ENCODE data around the gene FBXO28. TPM values are rescaled to one million over a fixed set of nuclear protein-coding genes. Genes with fewer than 3 reads are reported as not detected.
A peak's percentile ranks its signal among the peaks of the same experiment; 100 is the strongest.

FBXO28 gene
- total RNA-seq, 1 donor from 2014 or later: 13.7 TPM

DNA sequence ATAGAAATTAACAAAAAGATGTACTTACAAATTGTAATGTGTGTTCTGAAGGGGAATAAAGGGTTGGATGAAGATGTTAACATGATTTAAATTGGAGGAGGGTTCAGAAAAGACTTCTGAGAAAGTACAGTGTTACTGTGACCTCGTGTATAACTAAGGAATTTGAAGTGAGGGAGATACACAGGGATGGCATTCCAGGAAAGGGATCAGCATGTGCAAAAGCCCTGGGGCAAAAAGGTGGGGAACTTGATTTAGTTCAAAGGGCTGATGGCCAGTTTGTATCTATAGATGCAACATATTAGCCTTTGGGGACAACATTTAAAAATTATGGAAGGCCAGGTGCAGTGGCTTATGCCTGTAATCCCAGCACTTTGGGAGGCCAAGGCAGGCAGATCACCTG is 35.8 kb downstream of the FBXO28 start:
- DNase-seq (ENCODE audit: low spot score) (no peak), ATAC-seq (no peak)

DNA sequence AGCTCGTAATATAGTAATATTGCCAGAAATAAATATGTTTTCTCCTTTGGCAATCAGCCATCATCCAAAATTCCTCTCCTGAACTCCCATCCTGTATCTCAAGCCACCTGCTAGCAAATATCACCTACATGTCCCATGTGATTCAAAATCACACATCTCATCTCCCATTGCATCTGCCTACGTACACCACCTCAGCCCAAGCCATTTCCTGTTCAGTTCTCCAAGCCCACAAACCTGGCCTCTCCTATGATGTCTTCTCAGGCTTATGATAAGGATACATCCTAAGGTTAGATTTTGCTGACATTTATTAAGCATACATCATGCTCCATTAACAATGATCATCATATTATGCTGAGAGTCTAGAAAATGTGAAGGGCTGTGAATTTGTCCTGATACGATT is 37.2 kb downstream of the FBXO28 start:
- ATAC-seq (no peak), DNase-seq (ENCODE audit: low spot score) (no peak)

DNA sequence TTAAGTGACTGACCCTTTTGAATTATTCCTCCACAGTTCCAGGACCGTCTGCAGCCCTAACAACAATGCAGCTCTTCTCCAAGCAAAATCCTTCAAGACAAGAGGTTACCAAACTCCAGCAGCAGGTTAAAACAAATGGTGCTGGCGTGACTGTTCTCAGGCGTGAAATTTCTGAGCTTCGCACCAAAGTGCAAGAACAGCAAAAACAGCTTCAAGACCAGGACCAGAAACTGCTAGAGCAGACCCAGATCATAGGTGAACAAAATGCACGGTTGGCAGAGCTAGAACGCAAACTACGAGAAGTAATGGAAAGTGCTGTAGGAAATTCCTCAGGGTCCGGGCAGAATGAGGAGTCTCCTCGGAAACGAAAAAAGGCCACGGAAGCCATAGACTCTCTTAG is 43.4 kb downstream of the FBXO28 start:
- DNase-seq (ENCODE audit: low spot score) (no peak), ATAC-seq (no peak)

DNA sequence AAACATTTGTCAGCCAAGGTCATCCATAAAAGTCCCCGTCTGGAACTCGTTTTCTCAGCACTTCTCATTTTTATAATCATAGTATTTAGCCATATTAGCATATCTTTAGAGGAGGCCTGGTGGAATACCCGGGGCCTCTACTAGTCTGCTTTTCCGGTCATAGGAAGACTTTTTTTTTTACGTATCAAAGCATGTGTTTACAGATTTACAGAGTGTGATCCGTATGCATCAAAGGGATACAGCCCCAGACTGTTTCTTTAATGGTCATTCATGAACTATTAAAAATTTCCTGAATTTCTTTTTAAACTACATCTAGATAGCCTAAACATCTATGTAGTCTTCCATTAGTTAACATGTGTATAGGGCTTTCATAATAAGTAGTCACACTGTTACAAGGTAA is 45.6 kb downstream of the FBXO28 start:
- no peak for ATAC-seq
- no peak for DNase-seq (ENCODE audit: low spot score)

DNA sequence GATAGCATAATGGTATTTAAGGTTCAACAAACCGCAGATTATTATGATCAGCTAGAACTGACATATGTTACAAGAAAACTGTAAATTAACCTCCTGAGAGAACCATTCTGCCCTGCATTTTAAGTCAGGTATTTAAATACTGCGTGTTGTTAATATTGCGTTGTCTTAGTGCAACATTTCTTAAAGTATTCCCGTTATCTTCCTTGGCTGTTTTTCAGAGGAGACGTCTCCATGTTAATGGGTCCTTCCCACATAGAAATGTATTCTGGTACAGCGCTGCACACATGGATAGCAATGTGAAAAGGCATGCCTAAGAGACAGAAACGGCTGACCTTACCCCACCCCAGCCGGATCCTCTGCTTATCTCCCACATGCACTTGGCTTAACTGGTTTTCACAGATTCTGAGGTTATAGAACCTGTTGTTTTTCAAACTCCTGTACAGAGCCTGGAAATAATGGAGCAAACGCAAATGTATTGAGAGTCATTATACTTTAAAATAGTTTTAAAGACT is 46.3 kb downstream of the FBXO28 start:
- no peak for ATAC-seq
- no peak for DNase-seq (ENCODE audit: low spot score)

DNA sequence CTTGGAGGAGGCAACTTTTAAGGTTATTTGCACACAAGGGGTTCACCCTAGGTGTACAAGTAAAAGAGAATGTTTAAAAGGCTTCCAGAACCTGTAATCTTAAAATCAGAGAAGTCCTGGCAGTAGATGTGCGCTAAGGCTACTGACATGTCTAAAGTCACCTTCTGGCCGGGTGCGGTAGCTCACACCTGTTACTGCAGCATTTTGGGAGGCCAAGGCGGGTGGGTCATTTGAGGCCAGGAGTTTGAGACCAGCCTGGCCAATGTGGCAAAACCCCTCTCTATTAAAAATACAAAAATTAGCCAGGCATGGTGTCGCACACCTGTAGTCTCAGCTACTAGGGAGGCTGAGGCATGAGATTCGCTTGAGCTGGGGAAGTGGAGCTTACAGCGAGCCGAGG is 48.9 kb downstream of the FBXO28 start:
- DNase-seq (ENCODE audit: low spot score): no peak
- no peak for ATAC-seq

DNA sequence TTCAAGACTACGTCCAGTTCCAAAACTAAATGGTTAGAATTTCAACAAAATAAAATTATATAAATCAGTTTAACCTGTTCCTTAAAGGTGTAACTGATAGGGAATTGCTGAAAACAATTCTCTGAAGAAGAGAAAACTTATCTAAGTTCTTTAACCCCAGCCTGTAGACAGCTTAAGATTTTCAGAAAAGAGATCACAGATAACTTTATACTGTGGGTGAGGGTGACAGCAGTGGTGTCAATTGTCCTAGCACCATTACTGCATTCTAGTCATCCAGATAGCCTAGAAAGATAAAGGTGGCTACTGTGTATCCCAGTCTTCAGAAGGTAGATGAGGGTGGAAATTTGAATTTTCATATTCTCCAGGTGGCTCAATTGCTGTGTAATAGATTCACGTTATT is 49.4 kb downstream of the FBXO28 start:
- no peak for ATAC-seq
- DNase-seq (ENCODE audit: low spot score): no peak

DNA sequence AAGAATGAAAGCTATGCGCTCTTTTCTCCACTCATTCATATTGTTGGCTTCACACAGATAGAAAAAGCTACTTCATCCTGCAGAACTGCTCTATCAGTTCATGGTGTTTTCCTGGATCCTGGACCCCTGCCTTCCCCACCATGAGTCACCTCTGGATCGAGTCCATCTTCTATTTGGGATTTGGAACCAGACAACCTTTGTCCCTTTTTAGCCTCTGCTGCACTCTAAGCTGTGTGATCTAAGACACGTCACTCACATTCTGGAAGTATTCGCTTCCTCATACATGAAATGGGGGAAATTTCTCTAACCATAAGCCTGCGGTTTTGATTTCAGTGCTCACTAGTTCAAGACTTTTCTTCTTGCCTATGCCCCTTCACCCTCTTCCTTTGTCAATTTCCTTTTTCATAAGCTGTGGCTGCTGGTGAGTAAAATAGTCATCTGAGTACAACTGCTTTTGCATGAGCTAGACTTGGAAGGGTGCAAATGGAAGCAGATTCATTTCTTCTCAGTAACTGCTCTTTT is 55.0 kb downstream of the FBXO28 start:
- no peak for DNase-seq (ENCODE audit: low spot score)
- ATAC-seq: peak; percentile 75

DNA sequence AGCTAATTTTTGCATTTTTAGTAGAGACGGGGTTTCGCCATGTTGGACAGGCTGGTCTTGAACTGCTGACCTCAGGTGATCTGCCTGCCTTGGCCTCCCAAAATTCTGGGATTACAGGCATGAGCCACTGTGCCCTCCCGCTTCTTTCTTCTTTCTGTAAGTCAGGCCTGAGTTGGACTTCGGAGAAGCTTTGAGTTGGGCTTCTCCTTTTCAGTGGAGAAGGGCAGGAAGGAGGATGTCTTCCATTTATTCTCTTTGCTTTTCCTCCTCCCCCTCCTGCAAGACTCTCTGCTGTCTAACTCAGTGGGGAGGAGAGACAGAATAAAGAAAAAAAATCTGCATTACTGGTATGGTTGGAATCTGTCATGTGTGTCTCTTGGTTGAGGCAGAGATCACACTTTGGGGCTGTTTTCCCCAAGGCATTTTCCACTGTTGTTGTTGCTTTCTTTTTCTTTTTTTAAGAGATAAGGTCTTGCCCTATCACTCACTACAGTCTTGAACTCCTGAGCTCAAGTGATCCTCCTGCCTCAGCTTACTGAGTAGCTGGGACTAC is 55.9 kb downstream of the FBXO28 start:
- ATAC-seq: no peak

DNA sequence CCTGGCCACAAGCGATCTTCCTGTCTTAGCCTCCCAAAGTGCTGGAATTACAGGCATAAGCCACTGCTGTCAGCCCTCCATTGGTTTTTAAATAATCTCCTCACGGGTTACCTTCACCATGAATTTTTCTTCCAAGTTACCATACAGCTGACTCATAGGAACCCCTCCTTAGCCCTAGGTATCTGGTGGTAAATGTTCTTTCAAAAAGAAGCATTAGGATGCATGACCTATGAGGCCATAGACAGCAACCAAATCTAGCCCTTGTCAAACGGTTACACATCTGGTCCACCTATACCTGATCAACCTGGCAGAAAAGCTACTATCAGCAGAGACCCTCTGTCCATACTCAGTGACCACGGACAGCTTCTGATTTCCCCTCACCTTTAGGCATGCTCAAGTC is 56.4 kb downstream of the FBXO28 start:
- ATAC-seq: peak; percentile 23

More for the DNA sequence above, 55.9 kb downstream of the FBXO28 start:
- no peak for DNase-seq (ENCODE audit: low spot score)

DNA sequence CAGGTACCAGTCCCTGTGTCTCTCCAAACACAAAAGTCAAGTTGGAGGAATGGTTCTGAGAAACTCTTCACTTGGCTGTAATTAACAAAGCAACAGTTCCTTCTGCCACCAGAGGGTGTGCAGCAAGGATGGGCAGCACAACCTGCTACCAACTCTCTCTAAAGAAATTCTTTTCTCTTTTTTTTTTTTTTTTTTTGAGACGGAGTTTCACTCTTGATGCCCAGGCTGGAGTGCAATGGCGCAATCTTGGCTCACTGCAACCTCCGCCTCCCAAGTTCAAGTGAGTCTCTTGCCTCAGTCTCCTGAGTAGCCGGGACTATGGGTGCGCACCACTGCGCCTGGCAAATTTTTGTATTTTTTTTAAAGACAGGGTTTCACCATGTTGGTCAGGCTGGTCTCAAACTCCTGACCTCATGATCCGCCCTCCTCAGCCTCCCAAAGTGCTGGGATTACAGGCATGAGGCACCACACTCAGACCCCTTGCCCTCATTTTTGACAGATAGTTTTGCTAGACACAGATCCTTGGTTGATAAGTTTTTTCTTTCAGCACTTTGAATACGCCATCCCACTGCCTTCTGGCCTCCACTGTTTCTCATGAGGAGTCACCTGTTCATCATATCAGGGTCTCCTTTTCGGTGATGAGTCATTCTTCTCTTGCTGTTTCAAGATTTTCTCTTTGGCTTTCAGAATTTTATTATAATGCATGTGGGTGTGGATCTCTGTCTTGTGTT is 57.0 kb downstream of the FBXO28 start:
- DNase-seq (ENCODE audit: low spot score) (no peak), ATAC-seq (peak; percentile 76)

More for the DNA sequence above, 56.4 kb downstream of the FBXO28 start:
- DNase-seq (ENCODE audit: low spot score): no peak

DNA sequence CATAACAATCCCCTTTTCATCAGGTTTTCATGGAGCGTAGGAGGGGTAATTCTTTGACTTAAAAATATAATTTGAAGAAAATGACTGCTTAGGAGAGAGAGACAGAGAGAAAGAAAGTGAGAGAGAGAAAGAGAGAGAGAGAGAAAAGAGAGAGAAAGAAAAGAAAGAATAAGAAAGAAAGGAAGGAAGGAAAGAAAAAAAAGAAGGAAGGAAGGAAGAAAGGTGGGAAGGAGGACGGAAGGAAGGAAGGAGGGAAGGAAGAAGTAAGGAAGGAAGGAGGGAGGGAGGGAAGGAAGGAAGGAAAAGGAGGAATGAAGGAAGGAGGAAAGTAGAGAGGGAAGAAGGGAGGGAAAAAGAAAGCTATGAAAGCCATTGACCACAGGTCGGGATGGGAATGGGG is 58.3 kb downstream of the FBXO28 start:
- DNase-seq (ENCODE audit: low spot score) (no peak), ATAC-seq (no peak)

DNA sequence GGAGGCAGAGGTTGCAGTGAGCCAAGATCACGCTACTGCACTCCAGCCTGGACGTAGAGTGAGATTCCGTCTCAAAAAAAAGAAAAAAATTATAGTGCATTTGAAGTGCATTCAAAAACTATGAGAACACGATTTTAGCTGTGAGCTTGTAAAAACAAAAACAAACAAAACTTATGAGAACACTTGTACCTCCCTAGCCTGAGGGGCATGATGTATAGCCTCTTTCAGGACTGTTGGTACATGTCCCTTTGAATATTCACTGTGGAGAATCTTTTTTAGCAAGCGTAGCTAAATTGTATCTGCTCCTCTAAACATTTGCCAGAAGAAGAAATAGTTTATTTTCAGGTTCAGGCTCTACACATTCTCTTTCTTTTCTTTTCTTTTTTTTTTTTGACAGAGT is 59.6 kb downstream of the FBXO28 start:
- DNase-seq (ENCODE audit: low spot score): no peak

DNA sequence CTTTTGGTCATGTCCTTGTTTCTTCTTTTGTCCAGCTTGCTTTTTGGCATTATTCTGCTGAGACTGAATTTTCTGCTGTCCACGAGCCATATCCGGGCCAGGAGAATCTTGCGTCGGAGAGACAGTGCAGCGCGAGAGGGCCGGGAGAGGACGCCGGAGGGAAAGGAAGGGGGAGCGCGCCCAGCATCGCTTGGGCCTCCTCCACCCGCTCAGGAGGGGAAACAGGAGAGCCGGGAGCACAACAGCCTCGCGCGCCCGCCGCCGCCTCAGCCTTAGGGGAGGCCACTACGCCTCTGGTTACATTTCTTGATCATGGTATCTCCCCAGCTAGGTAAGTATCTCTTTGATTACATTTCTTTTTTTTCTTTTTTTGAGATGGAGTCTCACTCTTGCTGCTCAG is 61.7 kb downstream of the FBXO28 start:
- DNase-seq (ENCODE audit: low spot score): peak; percentile 45
- ATAC-seq: peak; percentile 66

More for the DNA sequence above, 59.6 kb downstream of the FBXO28 start:
- ATAC-seq: no peak

DNA sequence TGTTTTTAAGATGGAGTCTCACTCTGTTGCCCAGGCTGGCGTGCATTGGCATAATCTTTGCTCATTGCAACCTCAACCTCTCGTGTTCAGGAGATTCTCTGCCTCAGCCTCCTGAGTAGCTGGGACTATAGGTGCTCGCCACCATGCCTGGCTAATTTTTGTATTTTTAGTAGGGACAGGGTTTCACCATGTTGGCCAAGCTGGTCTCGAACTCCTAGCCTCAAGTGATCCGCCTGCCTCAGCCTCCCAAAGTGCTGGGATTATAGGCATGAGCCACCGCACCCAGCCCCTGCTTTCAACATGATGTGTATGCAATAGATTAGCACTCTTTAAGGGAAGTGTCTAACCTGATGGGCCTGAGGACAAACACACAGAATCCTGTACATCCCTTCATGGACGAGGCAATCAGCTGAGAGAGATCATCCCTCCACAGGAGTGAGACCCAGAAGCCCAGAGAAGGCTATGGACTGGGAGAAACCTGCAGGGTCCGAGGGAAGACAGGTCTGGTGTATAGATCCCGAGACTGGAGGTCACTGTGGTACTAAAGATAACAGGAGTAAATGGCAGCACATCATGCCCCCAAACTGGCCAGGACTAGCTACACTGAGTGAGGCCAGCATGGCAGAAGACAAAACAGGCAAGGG is 63.6 kb downstream of the FBXO28 start:
- peak; percentile 40 for DNase-seq (ENCODE audit: low spot score)
- no peak for ATAC-seq

DNA sequence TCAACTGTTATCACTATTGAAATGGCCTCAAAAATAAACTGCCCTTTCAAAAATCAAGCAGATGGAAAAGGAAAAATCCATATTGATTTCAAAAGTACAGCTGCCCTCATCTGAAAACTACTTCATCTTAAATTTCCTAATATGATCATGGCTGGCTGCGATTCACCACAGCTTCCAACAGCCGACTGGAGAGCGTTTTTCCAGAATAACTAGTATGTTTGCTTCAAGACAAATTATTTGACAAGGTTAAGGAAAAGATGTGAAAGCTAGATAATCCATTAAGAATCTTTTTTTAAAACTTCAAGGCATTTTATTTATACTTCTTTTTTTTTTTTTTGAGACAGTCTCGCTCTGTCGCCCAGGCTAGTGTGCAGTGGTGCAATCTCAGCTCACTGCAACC is 65.0 kb downstream of the FBXO28 start:
- ATAC-seq (no peak), DNase-seq (ENCODE audit: low spot score) (no peak)

DNA sequence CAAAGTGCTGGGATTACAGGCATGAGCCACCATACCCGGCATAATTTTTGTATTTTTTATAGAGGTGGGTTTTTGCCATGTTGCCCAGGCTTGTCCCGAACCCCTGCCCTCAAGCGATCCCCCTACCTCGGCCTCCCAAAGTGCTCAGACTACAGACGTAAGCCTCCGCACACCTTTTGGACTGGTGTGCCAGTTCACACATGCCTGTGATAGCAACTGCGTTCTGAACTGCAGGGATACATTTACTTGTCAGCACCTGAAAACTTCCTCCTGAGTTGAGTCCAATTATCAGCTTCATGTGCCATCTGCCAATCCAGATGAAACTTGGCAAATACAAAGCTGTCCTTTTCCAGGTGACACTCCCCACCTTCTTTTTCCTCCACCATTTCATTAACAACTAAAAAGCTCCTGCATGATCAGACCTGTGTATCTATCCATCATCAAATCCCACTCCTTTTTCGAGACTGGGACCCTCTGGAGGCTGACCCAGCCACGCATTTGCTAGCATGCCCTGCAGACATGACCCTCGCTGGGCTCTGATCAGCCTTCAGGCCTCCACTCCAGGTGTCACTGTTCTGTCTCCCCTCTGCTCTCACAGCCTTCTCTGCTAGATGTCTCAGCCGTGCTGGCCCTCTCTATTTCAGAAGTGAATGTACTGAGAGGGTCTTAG is 67.0 kb downstream of the FBXO28 start:
- no peak for ATAC-seq

DNA sequence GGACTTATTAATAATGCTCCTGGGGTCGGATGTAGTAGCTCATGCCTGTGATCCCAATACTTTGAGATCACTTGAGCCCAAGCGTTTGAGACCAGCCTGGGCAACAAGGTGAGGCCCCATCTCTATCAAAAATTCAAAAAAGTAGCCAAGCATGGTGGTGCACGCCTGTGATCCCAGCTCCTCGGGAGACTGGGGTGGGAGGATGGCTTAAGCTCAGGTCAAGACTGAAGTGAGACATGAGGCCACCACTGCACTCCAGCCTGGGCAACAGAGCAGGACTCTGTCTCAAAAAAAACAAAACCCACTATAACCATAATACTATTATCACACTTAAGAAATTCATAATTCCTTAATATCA is 67.5 kb downstream of the FBXO28 start:
- no peak for ATAC-seq
- DNase-seq (ENCODE audit: low spot score): peak; percentile 33

More for the DNA sequence above, 67.0 kb downstream of the FBXO28 start:
- peak; percentile 36 for DNase-seq (ENCODE audit: low spot score)

DNA sequence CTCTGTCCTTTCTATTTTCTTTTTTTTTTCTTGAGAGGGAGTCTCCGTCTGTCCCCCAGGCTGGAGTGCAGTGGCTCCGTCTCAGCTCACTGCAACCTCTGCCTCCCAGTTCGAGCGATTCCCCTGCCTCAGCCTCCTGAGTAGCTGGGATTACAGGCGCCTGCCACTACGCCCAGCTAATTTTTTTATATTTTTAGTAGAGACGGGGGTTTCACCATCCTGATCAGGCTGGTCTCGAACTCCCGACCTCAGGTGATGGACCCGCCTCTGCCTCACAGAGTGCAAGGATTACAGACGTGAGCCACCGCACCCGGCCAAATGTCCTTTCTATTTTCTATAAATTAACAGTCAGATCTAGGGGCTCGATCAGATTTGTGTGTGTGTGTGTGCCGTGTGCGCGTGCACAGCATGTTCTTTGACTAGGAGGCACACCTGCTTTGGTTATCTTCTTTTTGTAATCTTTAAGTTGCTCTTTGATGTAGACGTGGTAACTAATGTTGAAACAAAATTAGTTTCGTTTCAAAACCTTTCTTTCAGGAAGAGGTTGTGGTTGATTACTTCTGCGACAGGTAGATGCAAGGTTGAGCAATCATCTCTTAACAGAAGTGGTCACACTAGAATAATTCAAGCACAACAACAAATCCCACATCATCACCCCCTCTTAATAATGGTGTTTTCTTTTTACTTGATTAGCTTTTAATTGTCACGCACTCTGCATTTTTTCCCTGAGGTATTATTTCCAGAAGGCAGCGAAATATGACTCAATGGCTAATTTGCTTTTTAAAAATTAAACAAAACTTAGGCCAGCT is 68.3 kb downstream of the FBXO28 start:
- peak; percentile 1 for ATAC-seq
- DNase-seq (ENCODE audit: low spot score): peak; percentile 41

DNA sequence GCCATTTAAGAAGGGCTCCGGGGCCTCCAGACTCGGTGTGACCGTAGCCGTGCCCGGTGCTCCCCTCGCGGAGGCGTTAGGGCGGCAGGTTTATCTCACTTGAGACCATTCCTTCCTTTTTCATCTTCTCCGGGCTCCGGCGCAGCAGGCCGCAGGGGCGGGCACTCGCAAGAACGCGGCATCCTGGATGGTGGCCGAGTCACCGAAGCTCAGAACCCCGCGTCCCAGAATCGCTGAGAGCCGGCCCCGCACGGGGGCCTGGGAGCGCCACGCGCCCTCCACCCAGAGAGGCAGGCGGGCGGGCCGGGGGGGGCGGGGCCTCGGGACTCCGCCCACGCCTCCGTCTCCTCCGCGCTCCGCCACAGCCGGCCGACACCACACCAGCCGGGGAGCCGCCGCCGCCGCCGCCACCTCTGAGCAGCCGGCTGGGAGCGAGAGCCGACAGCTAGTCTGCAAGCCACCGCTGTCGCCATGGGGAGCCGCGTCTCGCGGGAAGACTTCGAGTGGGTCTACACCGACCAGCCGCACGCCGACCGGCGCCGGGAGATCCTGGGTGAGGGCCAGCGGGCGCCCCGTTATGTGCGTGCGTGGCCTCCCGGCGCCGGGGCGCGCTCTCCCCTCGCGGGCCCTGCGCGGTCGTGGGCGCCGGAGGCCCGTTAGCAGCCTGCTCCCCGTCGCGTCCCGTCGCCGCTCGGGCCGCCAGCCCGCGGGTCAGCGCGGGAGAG is 69.1 kb downstream of the FBXO28 start, which contains the start of gene DEGS1:
DEGS1 (plus strand) TSS at position 375 of the 725 bp plus-strand sequence; CDS start at position 472, 97 bp downstream.
- ATAC-seq (peak; percentile 95), DNase-seq (ENCODE audit: low spot score) (peak; percentile 89)
